Stimulated activated memory B cell treated with anti-CD40 and anti-IgM and Interleukin-4, amounts not matched to agents 10 μg/mL and 1 μg/mL and 100 μg/mL, for 72 hours (primary cell): ENCODE data around the gene POLG2.
A peak's percentile ranks its signal among the peaks of the same experiment; 100 is the strongest.
"Not testable (repeated sequence)": the region's sequence is repeated elsewhere in the genome, so short reads cannot be mapped to it uniquely, and the experiment has no call there.

ENCODE experiments used
- ATAC-seq: fragments of 150-1000 bp; cut with Tn5 transposase; 2 replicates; pipeline ENCODE4 v1.10.0; 2021
- H3K27ac Mint-ChIP-seq: one replicate; pipeline ENCODE4 v1.8.0; 2022; ENCODE audit warnings: mild to moderate bottlenecking, mixed read lengths
- H3K27me3 Mint-ChIP-seq: one replicate; pipeline ENCODE4 v1.8.0; 2022; ENCODE audit warnings: mixed read lengths
- H3K36me3 Mint-ChIP-seq: one replicate; pipeline ENCODE4 v1.8.0; 2022; ENCODE audit warnings: mixed read lengths
- H3K4me1 Mint-ChIP-seq: one replicate; pipeline ENCODE4 v1.8.0; 2022; ENCODE audit warnings: mixed read lengths
- H3K4me3 Mint-ChIP-seq: one replicate; pipeline ENCODE4 v1.8.0; 2022; ENCODE audit warnings: mild to moderate bottlenecking, moderate library complexity, mixed read lengths
- H3K9me3 Mint-ChIP-seq: one replicate; pipeline ENCODE4 v1.8.0; 2022; ENCODE audit warnings: mixed read lengths

Gene POLG2

DNA sequence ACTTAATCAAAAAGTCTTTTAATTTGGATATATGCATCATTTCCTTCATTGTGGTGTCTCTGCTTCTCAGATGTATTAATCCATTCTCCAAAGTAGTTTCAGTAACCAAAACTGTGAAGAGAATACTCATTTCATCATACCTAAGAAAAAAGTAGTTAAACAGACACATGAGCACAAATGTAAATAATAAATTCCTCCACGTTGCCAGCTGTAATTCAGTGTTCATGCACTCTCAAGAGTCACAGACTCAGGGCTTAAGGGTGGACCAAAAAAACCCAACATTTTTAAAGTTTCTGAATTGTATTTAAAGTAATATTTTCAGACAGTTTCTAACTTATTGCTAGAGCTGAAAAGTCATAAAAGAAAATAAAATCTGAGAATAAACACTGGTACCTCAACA is 19.0 kb downstream of the POLG2 start:
- Mint-ChIP-seq H3K4me1 (no peaks in the 10 kb centered on the region), H3K9me3 (no peaks in the 10 kb centered on the region), H3K4me3 (no peak overlapping the region), H3K27me3 (no peaks in the 10 kb centered on the region), H3K36me3 (peaks cover 22% of the 10 kb centered on the region), H3K27ac (no peak overlapping the region)
- no peak for ATAC-seq

DNA sequence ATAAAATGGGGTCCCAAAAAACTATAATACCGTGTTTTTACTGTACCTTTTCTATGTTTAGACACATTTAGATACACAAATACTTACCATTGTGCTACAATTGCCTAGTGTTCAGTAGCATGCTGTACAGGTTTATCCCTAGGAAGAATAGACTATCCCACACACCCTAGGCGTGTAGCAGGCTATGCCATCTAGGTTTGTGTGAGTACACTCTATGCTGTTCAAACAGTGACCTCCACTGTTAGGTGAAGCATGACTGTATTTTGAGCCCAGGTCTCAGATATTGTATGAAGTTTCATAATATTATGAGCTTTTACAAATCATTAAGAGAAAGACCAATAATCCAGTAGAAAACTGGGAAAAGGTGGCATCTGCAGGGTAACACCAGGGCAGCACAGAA is 24.3 kb downstream of the POLG2 start:
- Mint-ChIP-seq H3K27ac (no peak overlapping the region), H3K9me3 (no peaks in the 10 kb centered on the region), H3K4me1 (no peaks in the 10 kb centered on the region), H3K27me3 (no peaks in the 10 kb centered on the region), H3K36me3 (peaks cover 11% of the 10 kb centered on the region), H3K4me3 (no peak overlapping the region)
- ATAC-seq, result no peak

DNA sequence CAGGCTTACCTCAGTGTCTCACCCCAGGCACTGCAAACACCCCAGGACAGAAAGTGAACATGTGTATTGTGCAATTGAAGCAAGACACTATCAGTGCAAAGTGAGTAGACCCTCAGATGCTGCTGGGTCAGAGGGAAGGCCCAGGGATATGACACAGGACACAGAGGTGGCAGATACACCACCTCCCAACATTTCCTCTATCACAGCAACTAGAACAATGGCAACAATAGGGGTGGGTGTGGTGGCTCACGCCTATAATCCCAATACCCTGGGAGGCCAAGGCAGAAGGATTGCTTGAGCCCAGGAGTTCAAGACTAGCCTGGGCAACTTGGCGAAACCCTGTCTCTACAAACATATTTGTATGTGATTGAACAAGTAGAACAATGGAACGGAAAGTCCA is 25.4 kb downstream of the POLG2 start:
- ATAC-seq, result no peak
- no peak overlapping the region for H3K4me3 Mint-ChIP-seq
- no peaks in the 10 kb centered on the region for H3K4me1 Mint-ChIP-seq
- H3K27me3 Mint-ChIP-seq, result no peaks in the 10 kb centered on the region
- no peaks in the 10 kb centered on the region for H3K9me3 Mint-ChIP-seq
- H3K27ac Mint-ChIP-seq, result peak overlapping the region; percentile 30
- peaks cover 11% of the 10 kb centered on the region for H3K36me3 Mint-ChIP-seq

DNA sequence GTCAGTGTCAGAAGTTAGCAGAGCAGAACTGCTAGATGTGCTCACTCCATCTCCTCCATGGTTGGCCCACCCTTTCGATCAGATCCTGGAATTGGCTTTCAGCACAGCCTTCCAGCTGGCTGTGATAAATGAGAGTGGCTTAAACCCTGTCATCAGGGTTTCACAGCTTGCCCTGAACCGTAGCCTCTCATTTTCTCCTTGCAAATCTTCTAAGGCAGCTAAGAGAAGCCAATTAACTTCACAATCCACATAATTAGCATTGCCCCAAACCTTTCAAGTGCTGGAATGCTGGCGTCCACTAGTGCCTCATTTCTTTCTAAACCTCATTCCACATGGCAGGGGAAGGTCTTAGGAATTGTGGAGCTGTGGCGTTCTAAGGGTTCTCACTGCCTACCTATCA is 26.2 kb downstream of the POLG2 start:
- H3K36me3 Mint-ChIP-seq, result peaks cover 16% of the 10 kb centered on the region
- H3K27me3 Mint-ChIP-seq, result no peaks in the 10 kb centered on the region
- no peak overlapping the region for H3K4me3 Mint-ChIP-seq
- no peaks in the 10 kb centered on the region for H3K9me3 Mint-ChIP-seq
- no peak for ATAC-seq
- H3K4me1 Mint-ChIP-seq, result no peaks in the 10 kb centered on the region
- peak overlapping the region; percentile 30 for H3K27ac Mint-ChIP-seq

DNA sequence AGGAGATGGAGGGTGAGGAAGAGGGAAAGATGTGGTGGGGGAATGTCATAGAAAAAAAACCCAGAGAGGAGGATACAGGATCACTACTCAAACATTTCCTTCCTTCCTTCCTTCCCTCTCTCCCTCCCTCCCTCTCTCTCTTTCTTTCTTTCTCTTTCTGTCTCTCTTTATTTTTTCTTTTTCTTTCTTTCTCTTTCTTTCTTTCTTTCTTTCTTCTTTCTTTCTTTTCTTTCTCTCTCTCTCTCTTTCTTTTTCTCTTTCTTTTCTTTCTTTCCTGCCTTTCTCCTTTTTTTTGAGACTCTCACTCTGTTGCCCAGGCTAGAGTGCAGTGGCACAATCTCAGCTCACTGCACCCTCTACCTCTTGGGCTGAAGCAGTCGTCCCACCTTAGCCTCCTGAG is 30.0 kb downstream of the POLG2 start:
- not testable (repeated sequence) for H3K4me3 Mint-ChIP-seq, H3K4me1 Mint-ChIP-seq, ATAC-seq, H3K27me3 Mint-ChIP-seq, H3K9me3 Mint-ChIP-seq
- peak overlapping the region; percentile 73 for H3K27ac Mint-ChIP-seq
- peaks cover 17% of the 10 kb centered on the region for H3K36me3 Mint-ChIP-seq

DNA sequence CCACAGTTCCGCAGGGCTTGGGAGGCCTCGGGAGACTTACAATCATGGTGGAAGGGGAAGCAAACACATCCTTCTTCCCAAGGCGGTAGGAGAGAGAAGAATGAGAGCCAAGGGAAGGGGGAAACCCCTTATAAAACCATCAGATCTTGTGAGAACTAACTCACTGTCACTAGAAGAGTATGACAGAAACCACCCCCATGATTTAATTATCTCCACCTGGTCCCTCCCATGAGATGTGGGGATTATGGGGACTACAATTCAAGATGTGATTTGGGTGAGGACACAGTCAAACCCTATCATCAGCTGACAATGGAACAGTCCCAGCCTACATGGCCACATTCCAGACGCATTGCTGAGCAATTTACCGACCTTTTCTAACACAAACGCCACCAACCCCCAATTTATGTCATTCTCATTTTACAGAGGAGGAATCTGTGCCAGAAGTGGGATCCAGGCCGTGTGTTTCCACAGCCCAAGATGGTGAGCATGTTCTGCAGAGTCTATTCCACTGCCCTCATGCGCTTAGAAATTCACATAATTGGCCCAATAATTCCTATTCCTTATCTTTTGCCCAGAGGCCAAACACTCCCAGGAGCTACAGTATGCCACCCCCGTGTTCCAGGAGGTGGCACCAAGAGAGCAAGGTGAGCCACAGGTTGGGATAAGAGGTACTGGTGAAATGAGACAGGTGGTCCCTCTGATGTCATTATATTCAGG is 30.7 kb downstream of the POLG2 start:
- Mint-ChIP-seq H3K9me3 (no peaks in the 10 kb centered on the region), H3K27ac (peak overlapping the region; percentile 73), H3K4me1 (no peaks in the 10 kb centered on the region), H3K27me3 (no peaks in the 10 kb centered on the region), H3K4me3 (no peak overlapping the region), H3K36me3 (peaks cover 22% of the 10 kb centered on the region)
- no peak for ATAC-seq

DNA sequence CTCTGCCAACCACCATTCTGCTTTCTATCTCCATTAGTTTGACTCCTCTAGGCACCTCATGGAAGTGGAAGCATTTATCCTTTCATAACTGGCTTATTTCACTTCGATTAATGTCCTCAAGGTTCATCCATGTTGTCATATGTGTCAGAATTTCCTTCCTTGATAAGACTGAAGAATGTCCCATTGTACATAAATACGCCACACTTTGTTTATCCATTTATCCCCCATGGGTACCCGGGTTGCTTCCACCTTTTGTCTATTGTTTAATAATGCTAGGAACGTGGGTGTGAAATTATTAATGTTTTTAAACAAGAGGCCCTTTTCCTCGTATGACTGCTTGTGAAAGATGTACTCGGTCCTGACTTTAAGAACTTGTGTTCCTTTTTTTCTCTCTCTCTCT is 35.1 kb downstream of the POLG2 start:
- Mint-ChIP-seq H3K4me3 (no peak overlapping the region), H3K36me3 (peaks cover 18% of the 10 kb centered on the region), H3K4me1 (peaks cover 24% of the 10 kb centered on the region), H3K27ac (peak overlapping the region; percentile 3), H3K9me3 (no peaks in the 10 kb centered on the region), H3K27me3 (no peaks in the 10 kb centered on the region)
- no peak for ATAC-seq

DNA sequence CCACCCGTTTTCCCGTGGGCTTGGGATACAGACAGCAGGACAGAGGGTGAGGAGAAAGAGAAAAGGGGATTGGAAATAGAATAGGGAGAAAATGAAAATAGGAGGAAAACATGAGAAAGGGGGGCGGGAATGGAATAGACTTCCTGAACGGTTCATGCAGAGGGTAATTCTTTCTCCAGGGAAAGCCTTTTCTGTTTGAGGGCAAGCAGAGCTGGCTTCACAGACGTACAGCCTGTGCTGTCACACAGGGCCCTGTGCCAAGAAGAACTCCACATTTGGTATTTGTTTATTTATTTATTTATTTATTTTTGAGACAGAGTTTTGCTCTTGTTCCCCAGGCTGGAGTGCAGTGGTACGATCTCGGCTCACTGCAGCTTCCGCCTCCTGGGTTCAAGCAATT is 35.9 kb downstream of the POLG2 start:
- no peak for ATAC-seq
- Mint-ChIP-seq H3K27ac (no peak overlapping the region), H3K27me3 (no peaks in the 10 kb centered on the region), H3K4me3 (no peak overlapping the region), H3K9me3 (no peaks in the 10 kb centered on the region), H3K36me3 (peaks cover 14% of the 10 kb centered on the region), H3K4me1 (peaks cover 31% of the 10 kb centered on the region)

DNA sequence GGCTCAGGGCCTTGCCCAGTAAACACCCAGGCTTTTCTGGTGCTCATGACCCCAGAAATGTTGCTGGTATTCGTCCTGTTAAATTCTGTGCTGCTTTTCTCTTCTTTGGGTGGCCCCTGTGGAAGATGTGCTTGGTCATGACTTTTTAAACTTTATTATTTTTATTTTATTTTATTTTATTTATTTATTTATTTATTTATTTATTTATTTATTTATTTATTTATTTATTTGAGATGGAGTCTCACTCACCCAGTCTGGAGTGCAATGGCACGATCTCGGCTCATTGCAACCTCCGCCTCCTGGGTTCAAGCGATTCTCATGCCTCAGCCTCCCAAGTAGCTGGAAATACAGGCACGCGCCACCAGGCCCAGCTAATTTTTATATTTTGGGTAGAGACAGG is 37.0 kb downstream of the POLG2 start:
- not testable (repeated sequence) for ATAC-seq
- H3K36me3 Mint-ChIP-seq, result peaks cover 10% of the 10 kb centered on the region

DNA sequence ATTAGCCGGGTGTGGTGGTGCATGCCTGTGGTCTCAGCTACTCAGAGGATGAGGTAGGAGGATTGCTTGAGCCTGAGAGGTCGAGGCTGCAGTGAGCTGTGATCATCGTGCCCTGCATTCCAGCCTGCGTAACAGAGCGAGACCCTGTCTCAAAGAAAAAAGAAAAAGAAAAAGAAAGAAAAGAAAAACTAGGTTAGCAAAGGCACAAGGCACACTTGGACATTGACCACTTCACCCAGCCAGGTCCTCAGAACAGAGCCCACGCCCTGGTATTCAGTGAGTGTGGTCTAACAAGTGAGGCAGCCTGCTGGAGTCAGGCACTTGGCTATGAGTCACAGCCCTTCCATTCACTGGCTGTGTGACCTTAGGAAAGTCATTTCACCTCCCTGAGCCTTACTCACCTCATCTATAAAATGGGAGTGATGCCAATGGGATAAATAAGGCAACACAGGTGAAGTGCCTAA is 37.5 kb downstream of the POLG2 start:
- peak overlapping the region; percentile 82 for H3K27ac Mint-ChIP-seq

More for the DNA sequence above, 37.0 kb downstream of the POLG2 start:
- H3K27ac Mint-ChIP-seq, H3K27me3 Mint-ChIP-seq, H3K4me3 Mint-ChIP-seq, H3K9me3 Mint-ChIP-seq: not testable (repeated sequence)
- H3K4me1 Mint-ChIP-seq, result peaks cover 39% of the 10 kb centered on the region

DNA sequence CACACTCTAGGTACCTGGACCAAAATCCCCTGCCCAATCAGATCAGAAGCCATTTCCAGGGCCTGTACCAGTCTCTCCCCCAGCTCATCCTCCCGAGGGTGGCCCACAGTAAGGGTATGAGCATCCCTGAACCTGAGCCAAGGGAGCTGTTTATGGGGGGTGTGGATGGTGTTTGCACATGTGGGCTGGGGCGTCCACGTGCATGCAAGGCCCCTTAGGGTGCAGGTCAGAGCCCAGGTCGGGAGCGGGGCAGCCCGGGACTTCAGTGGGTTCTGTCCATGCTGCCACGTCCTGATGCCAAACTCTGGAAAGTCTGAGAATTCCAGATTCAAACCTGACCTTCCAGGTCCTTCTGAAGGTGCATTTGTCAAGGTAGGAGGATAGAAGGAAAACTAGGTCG is 38.1 kb downstream of the POLG2 start:
- Mint-ChIP-seq H3K27ac (peak overlapping the region; percentile 82), H3K36me3 (peaks cover 11% of the 10 kb centered on the region), H3K9me3 (no peaks in the 10 kb centered on the region), H3K4me3 (no peak overlapping the region), H3K27me3 (no peaks in the 10 kb centered on the region), H3K4me1 (peaks cover 43% of the 10 kb centered on the region)
- ATAC-seq, result no peak

More for the DNA sequence above, 37.5 kb downstream of the POLG2 start:
- Mint-ChIP-seq H3K4me1 (peaks cover 42% of the 10 kb centered on the region), H3K36me3 (peaks cover 10% of the 10 kb centered on the region), H3K4me3 (no peak overlapping the region), H3K9me3 (no peaks in the 10 kb centered on the region), H3K27me3 (no peaks in the 10 kb centered on the region)
- ATAC-seq, result no peak

DNA sequence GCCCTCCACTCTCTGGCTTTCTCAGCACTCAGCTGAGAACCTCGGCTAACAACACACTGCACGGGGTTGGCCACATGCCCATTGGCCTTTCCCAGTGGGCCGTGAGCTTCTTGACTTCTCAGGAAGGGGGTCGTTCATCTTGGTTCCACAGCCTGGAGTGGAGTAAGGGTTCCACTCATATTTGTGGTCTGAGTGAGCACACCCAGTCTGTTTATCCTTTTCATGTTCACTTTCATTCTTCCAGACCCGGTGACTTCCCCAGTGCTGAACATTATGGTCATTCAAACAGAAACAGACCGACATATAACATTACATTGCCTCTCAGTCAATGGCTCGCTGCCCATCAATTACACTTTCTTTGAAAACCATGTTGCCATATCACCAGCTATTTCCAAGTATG is 39.7 kb downstream of the POLG2 start:
- H3K36me3 Mint-ChIP-seq, result peaks cover 18% of the 10 kb centered on the region
- no peaks in the 10 kb centered on the region for H3K27me3 Mint-ChIP-seq
- no peak overlapping the region for H3K4me3 Mint-ChIP-seq
- no peak for ATAC-seq
- peak overlapping the region; percentile 82 for H3K27ac Mint-ChIP-seq
- H3K4me1 Mint-ChIP-seq, result peaks cover 49% of the 10 kb centered on the region
- H3K9me3 Mint-ChIP-seq, result no peaks in the 10 kb centered on the region

DNA sequence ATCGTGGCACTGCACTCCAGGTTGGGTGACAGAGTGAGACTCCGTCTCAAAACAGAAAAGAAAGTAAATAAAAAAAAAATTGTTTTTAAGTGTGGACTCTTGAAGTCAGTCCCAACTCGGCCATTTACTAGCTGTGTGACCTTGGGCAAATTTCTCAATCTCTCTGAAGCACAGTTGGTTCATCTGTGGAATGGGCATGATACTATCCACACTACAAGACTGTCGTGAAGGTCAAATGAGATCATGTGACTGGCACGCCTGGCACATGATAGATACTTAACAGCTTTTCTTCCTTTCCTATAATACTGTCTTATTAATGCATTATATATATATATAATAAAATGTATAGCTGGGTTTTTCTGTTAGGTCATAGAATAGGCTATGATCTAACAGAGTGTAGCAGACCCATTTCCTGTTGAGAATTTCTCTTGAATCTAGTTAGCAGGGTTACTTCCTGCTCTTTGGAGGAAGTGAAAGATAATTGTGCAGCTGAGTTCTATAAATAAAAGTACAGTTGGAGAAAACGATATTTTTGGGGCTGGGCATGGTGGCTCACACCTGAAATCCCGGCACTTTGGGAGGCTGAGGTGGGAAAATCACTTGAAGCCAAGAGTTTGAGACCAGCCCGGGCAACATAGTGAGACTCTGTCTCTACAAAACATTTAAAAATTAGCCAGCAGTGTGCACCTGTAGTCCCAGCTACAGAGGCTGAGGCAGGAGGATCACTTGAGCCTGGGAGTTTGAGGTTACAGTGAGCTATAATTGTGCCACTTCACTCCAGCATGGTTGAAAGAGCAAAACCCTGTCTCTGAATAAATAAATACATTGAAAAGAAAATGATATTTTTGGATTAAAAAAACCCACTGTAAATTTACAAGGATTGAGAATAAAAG is 40.6 kb downstream of the POLG2 start:
- H3K36me3 Mint-ChIP-seq, result peaks cover 14% of the 10 kb centered on the region

DNA sequence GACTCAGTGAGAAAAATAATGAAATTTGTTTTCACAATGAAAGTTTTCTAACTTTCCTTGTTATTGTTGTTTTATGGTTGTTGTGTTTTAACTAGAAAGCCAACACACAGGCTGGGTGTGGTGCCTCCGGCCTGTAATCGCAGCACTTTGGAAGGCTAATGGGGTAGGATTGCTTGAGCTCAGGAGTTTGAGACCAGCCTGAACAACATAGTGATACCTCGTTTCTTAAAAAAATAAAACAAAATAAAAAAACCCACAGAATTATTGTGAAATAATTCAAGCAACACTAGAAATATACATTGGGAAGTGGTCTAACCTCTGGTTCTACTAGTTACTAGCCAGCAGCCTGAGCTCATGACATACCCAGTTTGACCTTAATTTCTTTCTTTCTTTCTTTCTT is 47.3 kb downstream of the POLG2 start:
- Mint-ChIP-seq H3K9me3 (no peaks in the 10 kb centered on the region), H3K4me1 (peaks cover 26% of the 10 kb centered on the region), H3K27ac (peak overlapping the region; percentile 83), H3K4me3 (peak overlapping the region; percentile 79), H3K27me3 (no peaks in the 10 kb centered on the region), H3K36me3 (peaks cover 8% of the 10 kb centered on the region)
- no peak for ATAC-seq

More for the DNA sequence above, 40.6 kb downstream of the POLG2 start:
- Mint-ChIP-seq H3K4me1 (peaks cover 49% of the 10 kb centered on the region), H3K4me3 (no peak overlapping the region), H3K9me3 (no peaks in the 10 kb centered on the region), H3K27me3 (no peaks in the 10 kb centered on the region), H3K27ac (peak overlapping the region; percentile 82)
- peak; percentile 88 for ATAC-seq

DNA sequence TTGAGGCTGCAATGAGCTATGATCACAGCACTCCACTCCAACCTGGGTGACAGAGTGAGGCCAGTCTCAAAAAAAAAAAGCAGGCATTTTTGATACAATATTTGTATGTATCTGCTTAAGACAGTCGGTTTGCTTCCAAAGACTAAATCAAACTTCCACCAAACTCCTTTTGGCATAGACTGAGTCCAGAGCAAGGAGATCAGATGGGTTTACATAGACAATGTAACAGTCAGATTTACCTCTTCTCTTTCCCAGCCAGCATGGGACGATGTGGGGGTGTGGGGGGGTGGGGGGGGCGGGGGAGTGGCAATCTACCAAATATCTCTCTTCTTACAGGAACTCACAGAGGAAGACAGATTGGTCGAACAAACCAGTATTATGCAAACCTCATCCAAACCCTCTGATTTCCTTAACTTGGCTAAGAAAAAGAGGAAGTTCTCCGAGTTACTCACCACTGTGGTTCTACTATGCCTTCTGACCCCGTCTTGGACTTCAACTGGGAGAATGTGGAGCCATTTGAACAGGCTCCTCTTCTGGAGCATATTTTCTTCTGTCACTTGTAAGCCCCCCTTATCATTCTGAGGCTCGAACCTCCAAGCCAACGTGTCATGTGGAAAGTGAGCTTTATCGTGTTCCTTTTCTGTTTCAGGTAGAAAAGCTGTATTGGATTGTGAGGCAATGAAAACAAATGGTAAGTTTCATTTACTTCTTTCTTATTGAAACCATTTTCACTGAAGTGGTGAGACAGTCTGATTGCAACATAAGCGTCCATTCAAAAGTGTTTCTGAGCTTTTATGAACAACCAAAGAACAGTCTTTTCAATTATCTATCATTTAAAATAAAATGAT is 48.0 kb downstream of the POLG2 start, which contains the start of gene MILR1:
MILR1 (plus strand) TSS at position 451 of the 848 bp plus-strand sequence; CDS start at position 505, 54 bp downstream.
- H3K36me3 Mint-ChIP-seq, result peaks cover 8% of the 10 kb centered on the region
- peak within 1 kb of the TSS; percentile 83 for H3K27ac Mint-ChIP-seq
- peaks cover 25% of the 10 kb centered on the region for H3K4me1 Mint-ChIP-seq
- no peaks in the 10 kb centered on the region for H3K27me3 Mint-ChIP-seq
- H3K9me3 Mint-ChIP-seq, result no peaks in the 10 kb centered on the region
- peak within 1 kb of the TSS; percentile 79 for H3K4me3 Mint-ChIP-seq
- peak; percentile 93 for ATAC-seq
